A549 (cell line): ENCODE measurements around the gene APH1B. TPM values are rescaled to one million over a fixed set of nuclear protein-coding genes. Genes with fewer than 3 reads are reported as not detected.
"Not testable (repeated sequence)": the region's sequence is repeated elsewhere in the genome, so short reads cannot be mapped to it uniquely, and the experiment has no call there.

Experiments
- ATAC-seq, 2 experiments: fragments of 200-7000 bp in 1 of 2; fragments of >200 bp in 1 of 2; cut with Nextera tagmentation in 1 of 2; cut with Tn5 transposase in 1 of 2; 3 replicates each; pipeline versions ENCODE4 v1.8.0 to v1.9.1; 2018 to 2020; ENCODE audit warnings: mild to moderate bottlenecking in 1 of 2, moderate library complexity in 1 of 2
- CTCF ChIA-PET: fragments of 300-600 bp; sonication (Branson Sonifier 250); formaldehyde crosslinking; extraction: SDS; loops from one replicate; lab custom pipeline; 2021; ENCODE audit warnings: antibody characterized with exemption, inconsistent platforms; lab: Yijun Ruan, JAX
- POLR2A ChIA-PET: fragments of 350-600 bp; formaldehyde crosslinking; extraction: SDS; loops from one replicate; lab custom pipeline; 2021; ENCODE audit warnings: antibody characterized with exemption, inconsistent platforms; lab: Yijun Ruan, JAX
- DNase-seq, 2 experiments: peaks; one replicate each; pipeline versions ENCODE4 v3.0.0 to v3.0.0-alpha.2; 2011 to 2016; ENCODE audit warnings: low read depth in 1 of 2, low spot score in 1 of 2
- FAIRE-seq: peaks from 2 replicates; lab custom pipeline; 2011; peaks lifted over from hg19 to GRCh38; lab: Jason Lieb, UNC
- H3K27ac ChIP-seq, 2 experiments: fragments of >200 bp; sonication (Bioruptor Twin); formaldehyde crosslinking; 3 replicates each; pipeline ENCODE4 v1.5.1; 2016 to 2017
- H3K4me1 ChIP-seq: fragments of >200 bp; sonication (Bioruptor Twin); formaldehyde crosslinking; 3 replicates; pipeline ENCODE4 v1.6.1; 2016
- H3K4me2 ChIP-seq: fragments of >200 bp; sonication (Bioruptor Twin); formaldehyde crosslinking; 3 replicates; pipeline ENCODE4 v1.6.1; 2016
- H3K4me3 ChIP-seq: fragments of >200 bp; sonication (Bioruptor Twin); formaldehyde crosslinking; 3 replicates; pipeline ENCODE4 v1.5.1; 2016
- H3K9me3 ChIP-seq: fragments of >200 bp; sonication (Bioruptor Twin); formaldehyde crosslinking; 3 replicates; pipeline ENCODE4 v1.6.1; 2016
- CEBPB ChIP-seq, 2 experiments: fragments of >200 bp in 1 of 2; sonication (Bioruptor Twin) in 1 of 2; formaldehyde crosslinking in 1 of 2; IDR thresholded peaks; 2 replicates each; pipeline ENCODE4 v1.6.1; 2012 to 2016
- EHF ChIP-seq: fragments of 250-450 bp; sonication (Bioruptor Pico); IDR thresholded peaks from 2 replicates; pipeline ENCODE4 v1.5.0; 2020; ENCODE audit warnings: mild to moderate bottlenecking
- ELK1 ChIP-seq: fragments of 150-350 bp; IDR thresholded peaks from 2 replicates; pipeline ENCODE4 v1.6.1; 2014; ENCODE audit warnings: low read depth, mild to moderate bottlenecking, low read length
- FOSB ChIP-seq: fragments of 250-450 bp; sonication (Bioruptor Pico); IDR thresholded peaks from 2 replicates; pipeline ENCODE4 v1.5.0; 2020; ENCODE audit warnings: mild to moderate bottlenecking, moderate library complexity
- GATA3 ChIP-seq: IDR thresholded peaks from 2 replicates; pipeline ENCODE4 v1.6.1; 2012; ENCODE audit warnings: borderline replicate concordance
- HMGXB4 ChIP-seq: fragments of 250-450 bp; sonication (Bioruptor Pico); IDR thresholded peaks from 2 replicates; pipeline ENCODE4 v1.5.0; 2021; ENCODE audit warnings: mild to moderate bottlenecking, moderate library complexity, borderline replicate concordance
- HOXA7 ChIP-seq: fragments of 250-450 bp; sonication (Bioruptor Pico); IDR thresholded peaks from 2 replicates; pipeline ENCODE4 v1.5.0; 2020; ENCODE audit warnings: mild to moderate bottlenecking, moderate library complexity
- HOXB13 ChIP-seq: fragments of 250-450 bp; sonication (Bioruptor Pico); IDR thresholded peaks from 2 replicates; pipeline ENCODE4 v1.5.0; 2020; ENCODE audit warnings: low read depth, mild to moderate bottlenecking, moderate library complexity
- PHF8 ChIP-seq: fragments of 200-600 bp; sonication (generic); IDR thresholded peaks from 2 replicates; pipeline ENCODE4 v1.6.1; 2016; ENCODE audit warnings: low read depth, mild to moderate bottlenecking, antibody characterized with exemption, moderate library complexity, borderline replicate concordance
- RAD21 ChIP-seq, 2 experiments: fragments of >200 bp in 1 of 2; sonication (Bioruptor Twin) in 1 of 2; formaldehyde crosslinking in 1 of 2; IDR thresholded peaks in 1 of 2; conservative IDR thresholded peaks in 1 of 2; 2 replicates in 1 of 2; 3 replicates in 1 of 2; pipeline ENCODE4 v1.6.1; 2012 to 2018; ENCODE audit warnings: inconsistent platforms in 1 of 2
- SREBF2 ChIP-seq: fragments of 450-650 bp; IDR thresholded peaks from 2 replicates; pipeline ENCODE4 v1.6.1; 2014; ENCODE audit warnings: mild to moderate bottlenecking, moderate library complexity
- ZSCAN20 ChIP-seq: fragments of 250-450 bp; sonication (Bioruptor Pico); IDR thresholded peaks from 2 replicates; pipeline ENCODE4 v1.8.0; 2022; ENCODE audit warnings: mild to moderate bottlenecking, moderate library complexity
- WGBS: methylation state at CpG from one replicate; pipeline ENCODE4 v1.1.6; 2017; ENCODE audit errors: missing lambda C conversion rate; 5-methylcytosine and 5-hydroxymethylcytosine counted together
- polyA plus RNA-seq, 4 experiments: library from polyadenylated mRNA; depleted of rRNA in 3 of 4; stranded (reverse); fragments of >200 nt; fragmentation: RNase III in 1 of 4; extraction: RNeasy Plus Mini Kit Qiagen cat#74134 plus additional on column Dnase treatment in 1 of 4; gene quantifications; 2 replicates in 3 of 4; 3 replicates in 1 of 4; pipeline ENCODE4 v1.2.3, GENCODE V29; 2011 to 2017
- TF ChIP-seq, protein P1 (sequence below): fragments of >200 bp; sonication (Bioruptor Twin); formaldehyde crosslinking; IDR thresholded peaks from 3 replicates; pipeline ENCODE4 v1.5.1; 2016
- TF ChIP-seq, protein P2 (sequence below): fragments of 200-600 bp; sonication (generic); IDR thresholded peaks from 2 replicates; pipeline ENCODE4 v1.6.1; 2016; ENCODE audit warnings: antibody characterized with exemption, mild to moderate bottlenecking, moderate library complexity

Gene APH1B
- polyA plus RNA-seq, 2 of the 4 experiments (the other 2 are of a cell fraction), result 16.4 to 28.5 TPM

- Histone ChIP-seq H3K4me2 (no peak overlapping the region), H3K9me3 (no peaks in the 10 kb centered on the region), H3K27ac (no peak overlapping the region), H3K4me1 (peaks cover 18% of the 10 kb centered on the region)
- DNase-seq (no peak), FAIRE-seq (no peak), ATAC-seq (no peak)
- WGBS, result 93% methylated on average over 4 of the region's 4 CpGs
- CTCF ChIA-PET, result no interaction called here
- no peak for TF ChIP-seq HMGXB4
- no peak for TF ChIP-seq HOXA7 (CRISPR knock-in tag)
- TF ChIP-seq RAD21 (conservative IDR thresholded peaks at IDR 0.05 in 1 of 2, IDR thresholded peaks at IDR 0.05 in 1 of 2), result no peak
- TF ChIP-seq, protein P1, sequence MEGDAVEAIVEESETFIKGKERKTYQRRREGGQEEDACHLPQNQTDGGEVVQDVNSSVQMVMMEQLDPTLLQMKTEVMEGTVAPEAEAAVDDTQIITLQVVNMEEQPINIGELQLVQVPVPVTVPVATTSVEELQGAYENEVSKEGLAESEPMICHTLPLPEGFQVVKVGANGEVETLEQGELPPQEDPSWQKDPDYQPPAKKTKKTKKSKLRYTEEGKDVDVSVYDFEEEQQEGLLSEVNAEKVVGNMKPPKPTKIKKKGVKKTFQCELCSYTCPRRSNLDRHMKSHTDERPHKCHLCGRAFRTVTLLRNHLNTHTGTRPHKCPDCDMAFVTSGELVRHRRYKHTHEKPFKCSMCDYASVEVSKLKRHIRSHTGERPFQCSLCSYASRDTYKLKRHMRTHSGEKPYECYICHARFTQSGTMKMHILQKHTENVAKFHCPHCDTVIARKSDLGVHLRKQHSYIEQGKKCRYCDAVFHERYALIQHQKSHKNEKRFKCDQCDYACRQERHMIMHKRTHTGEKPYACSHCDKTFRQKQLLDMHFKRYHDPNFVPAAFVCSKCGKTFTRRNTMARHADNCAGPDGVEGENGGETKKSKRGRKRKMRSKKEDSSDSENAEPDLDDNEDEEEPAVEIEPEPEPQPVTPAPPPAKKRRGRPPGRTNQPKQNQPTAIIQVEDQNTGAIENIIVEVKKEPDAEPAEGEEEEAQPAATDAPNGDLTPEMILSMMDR, result no peak
- no peak for TF ChIP-seq ZSCAN20
- TF ChIP-seq, all 56 proteins: peak for 0
- POLR2A ChIA-PET, result no interaction called here
- H3K4me3 ChIP-seq, result no peak overlapping the region
Measured at GRCh38 chr15:63341898-63342297, 64.5 kb downstream of the APH1B start.

GRCh38 chr15:63342996-63343562, 65.7 kb downstream of the APH1B start:
- POLR2A ChIA-PET, H3K4me3 ChIP-seq, DNase-seq, H3K4me2 ChIP-seq, FAIRE-seq, H3K27ac ChIP-seq, ATAC-seq, H3K9me3 ChIP-seq: not testable (repeated sequence)
- H3K4me1 ChIP-seq, result peaks cover 26% of the 10 kb centered on the region
- 93% methylated on average over 11 of the region's 11 CpGs for WGBS
- CTCF ChIA-PET, result interaction anchor here (0.6 to 2.2 kb wide), 4 partner anchors 19 to 484 kb away, joined by 3 to 4 read pairs (median 3); no protein-coding TSS in a partner anchor

DNA sequence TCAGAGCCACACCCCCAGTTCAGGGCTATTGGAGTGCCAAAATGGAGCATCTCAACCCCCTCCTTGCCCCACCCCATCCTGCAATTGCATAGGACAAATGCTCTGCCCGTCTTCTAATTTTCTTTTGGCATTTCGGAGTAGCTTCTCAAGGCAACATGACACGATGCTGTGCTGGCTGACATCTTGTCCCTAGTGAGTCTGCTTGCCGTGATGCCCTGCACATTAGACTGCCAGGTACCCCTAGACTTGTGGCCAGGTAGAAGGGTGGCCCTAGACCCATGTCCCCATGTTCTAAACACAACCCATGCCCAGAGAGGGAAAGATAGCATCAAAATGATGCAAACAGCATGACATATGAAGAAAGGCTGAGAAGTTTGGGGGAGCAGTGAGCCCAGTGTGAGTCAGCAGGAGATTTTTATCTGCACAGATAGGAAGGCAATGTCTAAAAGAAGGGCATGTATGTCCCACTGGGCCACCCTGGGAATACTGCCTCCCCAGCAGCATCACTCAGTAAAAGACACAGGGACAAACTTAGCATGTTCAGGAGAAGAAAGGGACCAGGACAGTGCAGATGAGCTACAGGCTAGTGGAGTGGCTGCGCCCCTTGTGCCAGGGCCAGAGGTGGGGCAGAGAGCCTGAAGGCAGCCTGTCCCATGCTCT, 67.5 kb downstream of the APH1B start:
- peaks cover 43% of the 10 kb centered on the region for H3K4me1 ChIP-seq
- TF ChIP-seq CEBPB (IDR thresholded peaks at IDR 0.05), result no peak
- peak; percentile 43; the same call in 1 of the 2 replicates for TF ChIP-seq GATA3
- TF ChIP-seq SREBF2, result no peak
- H3K4me3 ChIP-seq, result no peak overlapping the region
- WGBS, result 95% methylated on average over 5 of the region's 5 CpGs
- peak overlapping the region; percentile 33; the same call in 2 of the 3 replicates for H3K4me2 ChIP-seq
- ChIA-PET POLR2A (no interaction called here), CTCF (interaction anchor here (2.2 kb wide), 1 partner anchor 122 kb away, joined by 4 read pairs; no protein-coding TSS in a partner anchor)
- peak overlapping the region; percentile 42 to 57; a peak in 5 of 6 replicates for H3K27ac ChIP-seq
- DNase-seq (no peak), ATAC-seq (peak in 1 of 2 experiments; percentile 18; a peak in 1 of 6 replicates), FAIRE-seq (no peak)
- H3K9me3 ChIP-seq, result no peaks in the 10 kb centered on the region

DNA sequence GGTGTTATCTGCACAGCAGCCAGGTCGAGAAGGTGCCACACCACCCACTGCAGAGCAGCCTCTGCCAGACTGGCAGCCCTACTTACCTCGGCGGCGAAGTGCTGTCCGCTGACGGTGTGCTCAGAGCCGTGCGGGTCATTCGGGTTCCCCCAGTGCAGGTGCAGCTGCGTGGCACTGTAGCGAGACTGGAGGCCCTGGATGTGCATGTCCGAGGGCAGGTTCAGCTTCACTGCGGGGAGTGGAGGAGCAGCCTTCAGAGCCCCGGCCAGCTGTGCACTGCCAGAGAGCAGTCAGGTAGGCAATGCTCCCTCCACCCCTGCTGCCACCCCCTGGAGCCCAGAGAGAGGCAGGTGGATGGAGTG, 68.0 kb downstream of the APH1B start:
- peak overlapping the region; percentile 33; the same call in 2 of the 3 replicates for H3K4me2 ChIP-seq
- H3K27ac ChIP-seq, result peak overlapping the region; percentile 42 to 57; a peak in 5 of 6 replicates
- TF ChIP-seq HMGXB4 (no peak), ELK1 (no peak), HOXB13 (no peak), FOSB (CRISPR knock-in tag) (no peak), EHF (CRISPR knock-in tag) (no peak), PHF8 (no peak)
- TF ChIP-seq, protein P2, sequence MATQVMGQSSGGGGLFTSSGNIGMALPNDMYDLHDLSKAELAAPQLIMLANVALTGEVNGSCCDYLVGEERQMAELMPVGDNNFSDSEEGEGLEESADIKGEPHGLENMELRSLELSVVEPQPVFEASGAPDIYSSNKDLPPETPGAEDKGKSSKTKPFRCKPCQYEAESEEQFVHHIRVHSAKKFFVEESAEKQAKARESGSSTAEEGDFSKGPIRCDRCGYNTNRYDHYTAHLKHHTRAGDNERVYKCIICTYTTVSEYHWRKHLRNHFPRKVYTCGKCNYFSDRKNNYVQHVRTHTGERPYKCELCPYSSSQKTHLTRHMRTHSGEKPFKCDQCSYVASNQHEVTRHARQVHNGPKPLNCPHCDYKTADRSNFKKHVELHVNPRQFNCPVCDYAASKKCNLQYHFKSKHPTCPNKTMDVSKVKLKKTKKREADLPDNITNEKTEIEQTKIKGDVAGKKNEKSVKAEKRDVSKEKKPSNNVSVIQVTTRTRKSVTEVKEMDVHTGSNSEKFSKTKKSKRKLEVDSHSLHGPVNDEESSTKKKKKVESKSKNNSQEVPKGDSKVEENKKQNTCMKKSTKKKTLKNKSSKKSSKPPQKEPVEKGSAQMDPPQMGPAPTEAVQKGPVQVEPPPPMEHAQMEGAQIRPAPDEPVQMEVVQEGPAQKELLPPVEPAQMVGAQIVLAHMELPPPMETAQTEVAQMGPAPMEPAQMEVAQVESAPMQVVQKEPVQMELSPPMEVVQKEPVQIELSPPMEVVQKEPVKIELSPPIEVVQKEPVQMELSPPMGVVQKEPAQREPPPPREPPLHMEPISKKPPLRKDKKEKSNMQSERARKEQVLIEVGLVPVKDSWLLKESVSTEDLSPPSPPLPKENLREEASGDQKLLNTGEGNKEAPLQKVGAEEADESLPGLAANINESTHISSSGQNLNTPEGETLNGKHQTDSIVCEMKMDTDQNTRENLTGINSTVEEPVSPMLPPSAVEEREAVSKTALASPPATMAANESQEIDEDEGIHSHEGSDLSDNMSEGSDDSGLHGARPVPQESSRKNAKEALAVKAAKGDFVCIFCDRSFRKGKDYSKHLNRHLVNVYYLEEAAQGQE, result no peak

More for the DNA sequence above, 68.0 kb downstream of the APH1B start:
- DNase-seq, result no peak
- peaks cover 49% of the 10 kb centered on the region for H3K4me1 ChIP-seq
- ChIA-PET POLR2A (no interaction called here), CTCF (interaction anchor here (2.2 kb wide), 1 partner anchor 121 kb away, joined by 4 read pairs; no protein-coding TSS in a partner anchor)
- H3K9me3 ChIP-seq, result no peaks in the 10 kb centered on the region
- no peak for ATAC-seq
- WGBS, result 94% methylated on average over 14 of the region's 14 CpGs
- no peak overlapping the region for H3K4me3 ChIP-seq
- FAIRE-seq, result no peak
